CD1c-positive myeloid dendritic cell (primary cell): ENCODE results near the gene TBX4.
"Not testable (repeated sequence)": the region's sequence is repeated elsewhere in the genome, so short reads cannot be mapped to it uniquely, and the experiment has no call there.

Experiments used
- DNase-seq: peaks from one replicate; pipeline ENCODE4 v3.0.0-alpha.2; 2016; ENCODE audit errors: extremely low spot score

TBX4 gene

GRCh38 chr17:61429274-61429673 is 22.9 kb upstream of the TBX4 start:
- no peak for DNase-seq

DNA sequence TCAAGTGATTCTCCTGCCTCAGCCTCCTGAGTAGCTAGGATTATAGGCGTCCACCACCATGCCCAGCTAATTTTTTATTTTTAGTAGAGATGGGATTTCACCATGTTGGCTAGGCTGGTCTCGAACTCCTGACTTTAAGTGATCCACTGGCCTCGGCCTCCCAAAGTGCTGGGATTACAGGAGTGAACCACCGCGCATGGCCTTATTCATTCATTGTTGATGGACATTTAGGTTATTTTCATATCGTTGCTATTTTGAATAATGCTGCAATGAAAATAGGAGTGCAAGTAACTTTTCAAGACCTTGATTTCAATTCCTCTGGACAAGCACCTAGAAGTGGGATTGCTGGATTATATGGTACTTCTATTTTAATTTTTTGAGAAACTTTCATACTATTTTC is 22.4 kb upstream of the TBX4 start:
- DNase-seq: not testable (repeated sequence)

GRCh38 chr17:61431594-61432311 is 20.5 kb upstream of the TBX4 start:
- no peak for DNase-seq

DNA sequence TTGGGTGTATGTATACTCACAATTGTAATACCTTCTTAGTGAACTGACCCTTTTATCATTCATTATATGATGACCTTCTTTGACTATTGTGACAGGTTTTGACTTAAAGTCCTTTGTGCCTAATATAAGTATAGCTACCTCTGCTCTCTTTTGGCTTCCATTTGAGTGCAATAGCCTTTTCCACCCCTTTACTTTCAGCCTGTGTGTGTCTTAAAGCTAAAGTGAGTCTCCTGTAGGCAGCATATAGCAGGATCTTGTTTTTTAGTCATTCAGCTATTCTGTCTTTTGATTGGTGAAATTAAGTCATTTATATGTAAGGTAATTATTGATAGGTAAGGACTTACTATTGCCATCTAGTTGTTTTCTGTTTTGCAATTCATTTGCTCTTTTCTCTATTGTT is 15.9 kb upstream of the TBX4 start:
- no peak for DNase-seq

- DNase-seq: no peak
Observed at GRCh38 chr17:61436995-61437704, 15.1 kb upstream of the TBX4 start.

- no peak for DNase-seq
Observed at GRCh38 chr17:61440697-61441096, 11.5 kb upstream of the TBX4 start.

GRCh38 chr17:61441507-61441906 is 10.7 kb upstream of the TBX4 start:
- not testable (repeated sequence) for DNase-seq

DNA sequence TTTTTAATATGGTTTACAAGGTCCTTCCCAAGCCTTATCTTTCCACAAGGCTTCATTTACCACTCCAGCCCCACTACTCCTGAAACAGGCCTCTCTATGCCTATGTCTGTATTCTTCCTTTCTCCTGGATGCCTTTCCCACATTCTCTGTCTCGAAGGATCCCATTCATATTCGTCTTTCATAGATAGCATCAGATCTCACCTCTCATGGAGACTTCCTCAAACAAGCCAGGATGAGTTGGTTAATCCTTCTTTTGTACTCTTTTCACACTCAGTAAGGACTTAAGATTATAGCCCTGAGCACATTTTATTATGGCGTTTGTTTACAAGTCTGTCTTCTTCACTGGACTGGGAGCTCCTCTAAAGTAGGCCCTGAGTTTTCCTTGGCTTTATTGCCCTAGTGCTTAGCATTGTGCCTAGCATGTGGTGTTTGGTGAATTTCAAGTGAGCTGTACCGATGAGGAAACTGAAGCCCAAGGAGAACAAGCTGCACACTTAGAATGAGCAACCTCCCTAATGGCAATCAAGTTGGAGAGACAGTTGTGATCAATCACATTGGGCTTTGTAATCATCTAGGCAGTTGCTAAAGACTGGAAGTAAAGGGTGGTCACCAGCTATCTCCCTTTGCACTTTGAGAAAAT is 10.0 kb upstream of the TBX4 start:
- no peak for DNase-seq

- DNase-seq: no peak
Observed at GRCh38 chr17:61442878-61443474, 9.2 kb upstream of the TBX4 start.

DNA sequence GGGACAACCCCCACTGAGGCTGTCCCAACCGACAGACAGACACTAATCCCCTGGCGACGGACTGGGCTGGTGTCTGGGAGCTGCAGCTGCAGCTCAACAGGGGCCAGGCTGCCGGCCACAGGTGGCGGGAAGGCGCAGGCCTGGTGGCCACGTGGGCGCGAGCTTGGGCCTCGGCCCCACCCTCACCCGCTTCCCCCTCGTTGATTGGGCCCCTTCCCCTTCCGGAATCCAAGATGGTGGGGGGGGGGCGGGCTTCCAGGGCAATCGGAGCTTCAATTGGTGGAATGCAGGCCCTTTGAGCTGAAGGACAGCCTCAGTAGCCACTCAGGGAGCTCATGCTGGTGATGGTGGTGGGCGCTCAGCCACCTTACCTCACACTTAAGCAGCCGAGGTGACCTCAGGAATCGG is 8.7 kb upstream of the TBX4 start:
- DNase-seq: no peak

DNA sequence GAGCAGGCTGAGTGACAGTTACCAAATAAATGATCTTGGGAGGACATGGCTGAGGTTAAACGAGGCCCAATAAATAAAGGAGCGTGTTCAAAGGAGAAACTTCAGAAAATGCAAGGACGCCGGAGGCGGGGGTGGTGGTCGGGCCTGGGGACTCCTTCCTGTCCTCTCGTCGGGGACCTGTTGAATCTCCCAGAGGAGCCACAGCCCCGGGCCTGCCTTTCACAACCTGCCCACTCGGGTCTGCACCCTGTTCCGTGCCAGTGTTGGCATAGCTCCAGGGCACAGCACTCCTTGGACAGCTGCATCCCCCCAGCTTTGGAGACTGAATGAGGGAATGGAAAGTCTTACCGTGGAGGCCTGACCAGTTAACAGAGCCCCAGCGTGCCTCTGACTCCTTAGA is 8.1 kb upstream of the TBX4 start:
- DNase-seq: no peak

DNA sequence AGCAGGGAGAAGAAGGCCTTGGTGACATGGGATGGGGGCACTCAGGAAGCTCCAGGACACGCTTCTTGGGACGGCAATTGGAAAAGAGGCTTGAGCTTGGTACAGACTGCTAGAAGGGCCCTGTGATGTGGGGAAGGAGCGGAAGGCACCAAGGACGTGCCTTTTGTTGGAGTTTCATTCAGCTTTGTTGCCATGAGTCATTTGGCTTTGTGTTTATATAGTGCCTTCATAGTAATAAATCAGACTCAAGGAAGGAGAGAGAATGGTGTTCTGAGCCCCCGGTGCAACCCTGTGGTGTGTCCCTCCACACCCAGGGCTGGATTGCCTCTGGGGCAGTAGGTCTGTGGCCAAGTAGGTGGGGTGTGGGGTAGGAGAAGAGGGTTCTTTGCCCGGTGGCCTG is 7.4 kb upstream of the TBX4 start:
- no peak for DNase-seq

- no peak for DNase-seq
Observed at GRCh38 chr17:61447358-61447757, 4.9 kb upstream of the TBX4 start.

- DNase-seq: no peak
Observed at GRCh38 chr17:61448042-61448441, 4.2 kb upstream of the TBX4 start.

DNA sequence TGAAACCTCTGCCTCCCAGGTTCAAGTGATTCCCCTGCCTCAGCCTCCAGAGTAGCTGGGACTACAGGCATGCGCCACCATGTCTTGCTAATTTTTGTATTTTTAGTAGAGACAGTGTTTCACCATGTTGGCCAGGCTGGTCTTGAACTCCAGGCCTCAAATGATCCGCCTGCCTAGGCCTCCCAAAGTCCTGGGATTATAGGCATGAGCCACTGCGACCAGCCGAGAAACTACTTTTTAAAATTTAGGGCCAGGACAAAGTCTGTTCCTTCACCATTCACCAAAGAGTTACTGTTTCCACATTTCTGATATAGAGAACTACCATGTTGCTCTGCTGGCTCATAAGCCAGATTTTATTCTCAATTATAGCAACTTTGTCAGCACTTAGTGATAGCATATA is 3.1 kb upstream of the TBX4 start:
- DNase-seq: not testable (repeated sequence)

DNA sequence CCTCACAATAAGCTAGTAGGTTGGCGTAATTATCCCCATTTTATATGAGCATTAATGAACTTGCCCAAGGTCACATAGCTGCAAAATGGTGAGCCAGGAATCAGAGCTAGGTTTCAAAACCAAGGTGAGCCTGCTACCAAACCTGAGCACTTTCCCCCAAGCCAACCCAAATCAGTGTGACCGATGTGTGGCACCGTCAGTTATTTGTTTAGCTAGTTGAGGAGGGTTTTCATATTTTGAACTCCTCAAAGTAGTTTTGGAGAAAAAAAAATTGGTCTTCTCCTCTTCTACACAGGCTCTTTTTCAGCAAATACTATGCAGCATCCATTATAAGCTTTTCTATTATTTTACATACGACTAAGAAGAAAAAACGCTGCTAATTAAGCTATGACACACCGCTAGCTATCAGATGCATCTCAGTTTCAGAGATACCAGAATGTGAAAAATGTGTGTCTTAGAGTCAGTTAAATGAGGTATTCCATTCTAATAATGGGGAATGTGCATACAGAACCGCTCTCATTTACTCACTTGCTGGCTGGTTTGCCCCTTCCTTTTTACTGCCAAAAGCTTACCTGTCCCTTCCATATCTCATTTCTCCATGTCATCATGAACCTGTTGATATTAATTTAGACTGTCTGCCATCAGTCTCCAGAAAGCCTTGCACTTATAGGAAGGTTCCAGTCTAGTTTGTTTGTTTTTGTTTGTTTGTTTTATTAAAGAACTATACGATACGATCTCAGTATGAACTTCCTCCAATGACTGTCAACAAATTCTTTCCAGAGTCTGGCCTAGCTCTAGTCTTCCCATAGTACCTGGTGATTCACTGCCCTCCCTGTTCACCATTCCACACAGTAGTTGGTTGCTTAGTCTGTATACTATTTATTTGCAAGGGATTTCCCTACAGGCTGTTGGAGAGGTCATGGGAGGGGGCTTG is 2.2 kb upstream of the TBX4 start:
- no peak for DNase-seq

- DNase-seq: no peak
Observed at GRCh38 chr17:61450641-61451537, 1.3 kb upstream of the TBX4 start.

DNA sequence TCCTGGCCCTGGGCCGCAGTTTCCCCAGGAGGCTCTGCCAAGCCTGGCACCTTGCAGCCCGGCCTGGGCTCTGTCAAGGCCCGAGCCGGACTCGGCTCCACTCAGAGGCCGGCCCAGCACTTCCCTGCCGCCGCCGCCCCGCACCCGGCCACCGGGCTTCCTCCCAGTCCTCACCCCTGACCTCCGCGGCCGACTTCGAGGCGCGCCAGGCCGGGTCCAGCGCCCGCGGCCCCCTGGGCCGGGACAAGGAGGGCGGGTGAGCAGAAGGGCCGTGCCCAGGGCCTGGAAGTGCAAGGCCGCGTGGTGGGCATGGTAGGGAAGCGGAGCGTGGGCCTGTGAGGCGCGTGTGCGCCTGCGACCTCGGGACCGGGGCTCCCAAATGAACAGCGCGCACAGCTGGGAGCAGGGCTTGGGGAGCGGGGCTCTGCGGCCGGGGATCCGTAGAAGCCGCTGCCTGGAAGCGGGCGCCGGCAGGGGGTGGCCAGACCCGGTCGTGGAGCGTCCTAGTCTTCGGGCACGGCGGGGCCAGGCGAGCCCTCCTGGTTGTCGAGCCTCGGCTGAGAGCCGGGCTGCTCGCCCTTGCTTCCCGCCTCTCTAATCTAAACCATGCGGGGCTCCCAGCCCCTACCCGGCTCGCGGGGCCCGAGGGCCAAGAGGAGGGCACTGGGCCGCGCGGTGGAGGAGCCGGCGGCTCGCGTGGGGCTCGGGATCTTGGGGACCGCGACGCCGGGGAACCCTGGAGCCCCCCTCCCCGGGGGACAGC is 503 bp upstream of the TBX4 start:
- no peak for DNase-seq

DNA sequence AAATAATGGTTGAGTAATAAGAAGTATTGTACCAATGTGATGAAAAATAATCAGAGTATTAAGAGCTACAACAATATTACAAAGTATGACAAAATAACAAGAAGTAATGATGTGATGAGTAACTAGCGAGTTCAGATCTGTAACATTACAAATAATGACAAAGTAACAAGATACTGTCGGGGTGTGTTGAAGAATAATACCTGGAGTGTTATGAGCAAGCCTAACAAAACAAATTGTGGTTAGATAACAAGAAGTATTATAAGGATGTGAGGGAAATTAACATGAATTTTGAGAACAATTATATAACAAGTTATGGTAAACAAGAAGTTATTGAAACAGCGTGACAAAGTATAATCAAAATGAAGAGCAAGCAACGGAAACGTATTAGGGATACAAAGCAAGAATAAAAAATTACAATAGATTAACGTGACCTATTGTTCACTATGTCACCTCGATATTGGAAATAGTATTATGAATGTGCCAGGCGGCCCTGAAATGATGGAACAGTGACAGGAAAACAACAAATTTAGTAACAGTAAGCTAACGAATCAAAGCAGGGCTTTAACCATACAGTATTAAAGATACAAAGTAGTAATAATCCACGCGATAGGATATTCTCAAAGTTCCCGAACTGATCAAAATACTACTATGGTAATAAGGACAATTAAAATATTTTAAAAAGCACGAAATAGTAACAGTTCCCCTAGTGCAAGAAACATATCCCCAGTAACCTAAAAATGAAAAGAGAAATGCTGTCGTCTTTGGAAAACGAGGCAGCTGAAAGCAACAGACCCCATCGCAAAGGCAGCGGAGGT is 1.6 kb downstream of the TBX4 start:
- no peak for DNase-seq
